Right atrium auricular region (tissue), 2 donors: ENCODE results near the gene ESR2. TPM values are rescaled to one million over a fixed set of nuclear protein-coding genes. Genes with fewer than 3 reads are reported as not detected.

Experiments
- DNase-seq: peaks from one replicate; pipeline ENCODE4 v3.0.0-alpha.2; 2019; ENCODE audit warnings: low spot score
- H3K27ac ChIP-seq, 2 donors: fragments of 200-600 bp; sonication (generic); 1 replicate in 1 of 2; 2 replicates in 1 of 2; pipeline ENCODE4 v1.5.1; 2016 to 2019
- H3K27me3 ChIP-seq, 2 donors: fragments of 200-600 bp; sonication (generic); one replicate each; pipeline versions ENCODE4 v1.5.1 to v1.6.0; 2017 to 2019
- H3K36me3 ChIP-seq: fragments of 200-600 bp; sonication (generic); one replicate; pipeline ENCODE4 v1.5.1; 2016
- H3K4me1 ChIP-seq, 2 donors: fragments of 200-600 bp; sonication (generic); one replicate each; pipeline versions ENCODE4 v1.5.1 to v1.6.0; 2017 to 2019
- H3K4me3 ChIP-seq, 2 donors: fragments of 200-600 bp; sonication (generic); 1 replicate in 1 of 2; 2 replicates in 1 of 2; pipeline ENCODE4 v1.5.1; 2017 to 2019; ENCODE audit warnings: mild to moderate bottlenecking in 1 of 2, moderate library complexity in 1 of 2
- H3K9me3 ChIP-seq, 2 donors: fragments of 200-600 bp; sonication (generic); one replicate each; pipeline ENCODE4 v1.5.1; 2019
- CTCF ChIP-seq, 2 donors: fragments of 200-600 bp; sonication (generic); IDR thresholded peaks; one replicate each; pipeline ENCODE4 v1.5.1; 2019; ENCODE audit warnings: antibody characterized with exemption in 2 of 2
- total RNA-seq, 2 donors: library from RNA; depleted of rRNA; stranded (reverse); fragments of >200 nt; gene quantifications; one replicate each; pipeline ENCODE4 v1.1.0, GENCODE V29; 2016

ESR2 gene
- total RNA-seq, 2 donors from 2014 or later: 0.20 to 0.30 TPM

- Histone ChIP-seq H3K4me3 (peak overlapping the region; percentile 13 to 18), H3K27me3 (no peaks in the 10 kb centered on the region), H3K9me3 (no peaks in the 10 kb centered on the region), H3K36me3 (peaks cover 20% of the 10 kb centered on the region), H3K4me1 (peaks cover 0 to 39% of the 10 kb centered on the region in 2 donors), H3K27ac (peak overlapping the region; percentile 83 to 87)
- peak; percentile 66 for DNase-seq
- TF ChIP-seq CTCF (IDR thresholded peaks at IDR 0.05): no peak
These were observed 84.6 kb downstream of the ESR2 start for GRCh38 chr14:64209444-64210131.

- no peak for TF ChIP-seq CTCF (IDR thresholded peaks at IDR 0.05)
- no peaks in the 10 kb centered on the region for H3K27me3 ChIP-seq
- no peak overlapping the region for H3K4me3 ChIP-seq
- H3K36me3 ChIP-seq: peaks cover 20% of the 10 kb centered on the region
- no peak for DNase-seq
- H3K4me1 ChIP-seq: peaks cover 0 to 39% of the 10 kb centered on the region in 2 donors
- no peaks in the 10 kb centered on the region for H3K9me3 ChIP-seq
- H3K27ac ChIP-seq: peak overlapping the region; percentile 83 to 87
These were observed 85.2 kb downstream of the ESR2 start for GRCh38 chr14:64208981-64209380.

GRCh38 chr14:64208261-64208660 is 85.9 kb downstream of the ESR2 start:
- no peaks in the 10 kb centered on the region for H3K27me3 ChIP-seq
- DNase-seq: no peak
- H3K36me3 ChIP-seq: peaks cover 19% of the 10 kb centered on the region
- peak overlapping the region in 1 of 2 donors; percentile 87 for H3K27ac ChIP-seq
- H3K4me3 ChIP-seq: no peak overlapping the region
- TF ChIP-seq CTCF (IDR thresholded peaks at IDR 0.05): no peak
- no peaks in the 10 kb centered on the region for H3K9me3 ChIP-seq
- H3K4me1 ChIP-seq: peaks cover 0 to 34% of the 10 kb centered on the region in 2 donors

- H3K36me3 ChIP-seq: no peaks in the 10 kb centered on the region
- TF ChIP-seq CTCF (IDR thresholded peaks at IDR 0.05): no peak
- no peak overlapping the region for H3K4me3 ChIP-seq
- DNase-seq: no peak
- H3K4me1 ChIP-seq: peaks cover 0 to 21% of the 10 kb centered on the region in 2 donors
- H3K27ac ChIP-seq: no peak overlapping the region
- no peaks in the 10 kb centered on the region for H3K27me3 ChIP-seq
- no peaks in the 10 kb centered on the region for H3K9me3 ChIP-seq
These were observed 90.7 kb downstream of the ESR2 start for GRCh38 chr14:64203366-64204006.

- peaks cover 0 to 28% of the 10 kb centered on the region in 2 donors for H3K4me1 ChIP-seq
- H3K9me3 ChIP-seq: no peaks in the 10 kb centered on the region
- DNase-seq: no peak
- H3K27me3 ChIP-seq: no peaks in the 10 kb centered on the region
- no peak overlapping the region for H3K27ac ChIP-seq
- no peak for TF ChIP-seq CTCF (IDR thresholded peaks at IDR 0.05)
- H3K4me3 ChIP-seq: no peak overlapping the region
- no peaks in the 10 kb centered on the region for H3K36me3 ChIP-seq
These were observed 91.5 kb downstream of the ESR2 start for GRCh38 chr14:64202716-64203115.
